ENCODE data around the gene FBXO40. TPM values are rescaled to one million over a fixed set of nuclear protein-coding genes. Genes with fewer than 3 reads are reported as not detected.

The FBXO40 gene
- total and polyA plus RNA-seq, 4 donors, result 0.05 to 0.08 TPM; not detected in 2

- H3K4me1 ChIP-seq (ENCODE audit: control insufficient read depth in 4 of 4, insufficient read depth in 4 of 4, low read length in 3 of 4), result no peaks in the 10 kb centered on the region
- no peaks in the 10 kb centered on the region for H3K36me3 ChIP-seq (ENCODE audit: control insufficient read depth in 4 of 4, insufficient read depth in 3 of 4, low read depth in 1 of 4, low read length in 3 of 4)
- H3K9me3 ChIP-seq (ENCODE audit: control insufficient read depth in 4 of 4, low read length in 3 of 4), result no peaks in the 10 kb centered on the region
- H3K9ac ChIP-seq (ENCODE audit: low read depth in 1 of 2, low read length in 2 of 2), result no peak overlapping the region
- no peak overlapping the region for H3K27ac ChIP-seq (ENCODE audit: low read depth in 1 of 2, low read length in 2 of 2)
- WGBS, result 99% methylated on average over 2 of the region's 2 CpGs
- H3K4me3 ChIP-seq (ENCODE audit: low read depth in 1 of 3, low read length in 3 of 3), result no peak overlapping the region
- H3K27me3 ChIP-seq (ENCODE audit: control insufficient read depth in 4 of 4, insufficient read depth in 4 of 4, low read length in 3 of 4), result no peaks in the 10 kb centered on the region
- no peak for DNase-seq (ENCODE audit: low spot score)
- TF ChIP-seq HNF4G (IDR thresholded peaks at IDR 0.05), result no peak
- no peak for TF ChIP-seq SP1 (IDR thresholded peaks at IDR 0.05)
- TF ChIP-seq GABPA (IDR thresholded peaks at IDR 0.05 in 1 of 2, conservative IDR thresholded peaks at IDR 0.05 in 1 of 2), result no peak
- no peak for TF ChIP-seq ATF3 (IDR thresholded peaks at IDR 0.05)
- TF ChIP-seq YY1 (IDR thresholded peaks at IDR 0.05), result no peak
- TF ChIP-seq MAX (IDR thresholded peaks at IDR 0.05), result no peak
- no peak for TF ChIP-seq FOXA1 (IDR thresholded peaks at IDR 0.05)
- TF ChIP-seq RAD21 (IDR thresholded peaks at IDR 0.05), result no peak
- no peak for TF ChIP-seq REST (IDR thresholded peaks at IDR 0.05)
- TF ChIP-seq RXRA (IDR thresholded peaks at IDR 0.05), result no peak
- no peak for TF ChIP-seq FOXA2 (IDR thresholded peaks at IDR 0.05)
- TF ChIP-seq EGR1 (IDR thresholded peaks at IDR 0.05; ENCODE audit: low read depth in 2 of 2), result no peak
Observed at GRCh38 chr3:121604759-121605158, 11.6 kb downstream of the FBXO40 start.

- H3K4me3 ChIP-seq (ENCODE audit: low read depth in 1 of 3, low read length in 3 of 3), result no peak overlapping the region
- TF ChIP-seq FOXA2 (IDR thresholded peaks at IDR 0.05) (no peak), JUND (IDR thresholded peaks at IDR 0.05) (no peak), RXRA (IDR thresholded peaks at IDR 0.05) (no peak), GABPA (IDR thresholded peaks at IDR 0.05 in 1 of 2, conservative IDR thresholded peaks at IDR 0.05 in 1 of 2) (no peak), HNF4G (IDR thresholded peaks at IDR 0.05) (no peak), HNF4A (conservative IDR thresholded peaks at IDR 0.05) (no peak), TAF1 (conservative IDR thresholded peaks at IDR 0.05) (no peak), YY1 (IDR thresholded peaks at IDR 0.05) (no peak), NR2F2 (IDR thresholded peaks at IDR 0.05) (no peak), RAD21 (IDR thresholded peaks at IDR 0.05) (no peak), SP1 (IDR thresholded peaks at IDR 0.05) (no peak), FOXA1 (IDR thresholded peaks at IDR 0.05) (no peak), ZBTB33 (IDR thresholded peaks at IDR 0.05) (no peak), CTCF (IDR thresholded peaks at IDR 0.05; ENCODE audit: low read depth, low read length, missing input control) (no peak), REST (IDR thresholded peaks at IDR 0.05) (no peak), MAX (IDR thresholded peaks at IDR 0.05) (no peak), EGR1 (IDR thresholded peaks at IDR 0.05; ENCODE audit: low read depth in 2 of 2) (no peak), ATF3 (IDR thresholded peaks at IDR 0.05) (no peak)
- H3K9ac ChIP-seq (ENCODE audit: low read depth in 1 of 2, low read length in 2 of 2), result no peak overlapping the region
- no peak for DNase-seq (ENCODE audit: low spot score)
- no peaks in the 10 kb centered on the region for H3K9me3 ChIP-seq (ENCODE audit: control insufficient read depth in 4 of 4, low read length in 3 of 4)
- H3K36me3 ChIP-seq (ENCODE audit: control insufficient read depth in 4 of 4, insufficient read depth in 3 of 4, low read depth in 1 of 4, low read length in 3 of 4), result no peaks in the 10 kb centered on the region
- no peak overlapping the region for H3K27ac ChIP-seq (ENCODE audit: low read depth in 1 of 2, low read length in 2 of 2)
- 78% methylated on average over 4 of the region's 4 CpGs for WGBS
- no peaks in the 10 kb centered on the region for H3K4me1 ChIP-seq (ENCODE audit: control insufficient read depth in 4 of 4, insufficient read depth in 4 of 4, low read length in 3 of 4)
- H3K27me3 ChIP-seq (ENCODE audit: control insufficient read depth in 4 of 4, insufficient read depth in 4 of 4, low read length in 3 of 4), result no peaks in the 10 kb centered on the region
Observed at GRCh38 chr3:121606106-121606505, 12.9 kb downstream of the FBXO40 start.
